Gastroesophageal sphincter (tissue), 3 donors: Measurements from ENCODE around the gene PTK7.

Source experiments
- EP300 ChIP-seq: sonication (generic); formaldehyde crosslinking; IDR thresholded peaks from one replicate; pipeline ENCODE4 v1.6.1; 2017; ENCODE audit warnings: antibody characterized with exemption, mild to moderate bottlenecking
- POLR2AphosphoS5 ChIP-seq: sonication (generic); formaldehyde crosslinking; IDR thresholded peaks from one replicate; pipeline ENCODE4 v1.6.1; 2017; ENCODE audit warnings: antibody characterized with exemption
- TF ChIP-seq, protein P1 (sequence below), 4 experiments: fragments of 200-600 bp in 2 of 4; fragments of 450-650 bp in 2 of 4; sonication (generic) in 1 of 4; IDR thresholded peaks; one replicate each; pipeline ENCODE4 v1.5.1; 2017 to 2019; ENCODE audit warnings: antibody characterized with exemption in 4 of 4, mild to moderate bottlenecking in 2 of 4, moderate library complexity in 2 of 4

DNA sequence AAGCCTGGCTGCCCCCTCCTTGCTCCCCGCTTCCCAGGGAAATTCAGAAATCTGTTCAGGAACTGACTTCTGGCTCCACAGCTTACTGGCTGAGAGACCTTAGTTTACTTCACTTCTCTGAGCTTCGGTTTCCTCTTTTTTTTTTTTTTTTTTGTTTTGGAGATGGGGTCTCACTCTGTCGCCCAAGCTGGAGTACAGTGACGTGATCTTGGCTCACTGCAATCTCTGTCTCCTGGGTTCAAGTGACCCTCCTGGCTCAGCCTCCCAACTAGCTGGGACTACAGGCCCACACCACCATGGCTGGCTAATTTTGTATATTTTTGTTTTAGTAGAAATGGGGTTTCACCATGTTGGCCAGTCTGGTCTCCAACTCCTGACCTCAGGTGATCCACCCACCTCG lies 14.9 kb downstream of the PTK7 start:
- TF ChIP-seq, protein P1, sequence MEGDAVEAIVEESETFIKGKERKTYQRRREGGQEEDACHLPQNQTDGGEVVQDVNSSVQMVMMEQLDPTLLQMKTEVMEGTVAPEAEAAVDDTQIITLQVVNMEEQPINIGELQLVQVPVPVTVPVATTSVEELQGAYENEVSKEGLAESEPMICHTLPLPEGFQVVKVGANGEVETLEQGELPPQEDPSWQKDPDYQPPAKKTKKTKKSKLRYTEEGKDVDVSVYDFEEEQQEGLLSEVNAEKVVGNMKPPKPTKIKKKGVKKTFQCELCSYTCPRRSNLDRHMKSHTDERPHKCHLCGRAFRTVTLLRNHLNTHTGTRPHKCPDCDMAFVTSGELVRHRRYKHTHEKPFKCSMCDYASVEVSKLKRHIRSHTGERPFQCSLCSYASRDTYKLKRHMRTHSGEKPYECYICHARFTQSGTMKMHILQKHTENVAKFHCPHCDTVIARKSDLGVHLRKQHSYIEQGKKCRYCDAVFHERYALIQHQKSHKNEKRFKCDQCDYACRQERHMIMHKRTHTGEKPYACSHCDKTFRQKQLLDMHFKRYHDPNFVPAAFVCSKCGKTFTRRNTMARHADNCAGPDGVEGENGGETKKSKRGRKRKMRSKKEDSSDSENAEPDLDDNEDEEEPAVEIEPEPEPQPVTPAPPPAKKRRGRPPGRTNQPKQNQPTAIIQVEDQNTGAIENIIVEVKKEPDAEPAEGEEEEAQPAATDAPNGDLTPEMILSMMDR (IDR thresholded peaks at IDR 0.05) = no peak
- no peak for TF ChIP-seq POLR2AphosphoS5
- TF ChIP-seq EP300 = no peak
